ENCODE data around the gene B3GNT7.
"Not testable (repeated sequence)": the region's sequence is repeated elsewhere in the genome, so short reads cannot be mapped to it uniquely, and the experiment has no call there.

B3GNT7 gene

GRCh38 chr2:231395188-231396057 lies at the start of gene B3GNT7:
Gene B3GNT7, plus strand, starts transcription at chr2:231395710. Its CDS starts 94 bp downstream, at chr2:231395804.
- no peak for DNase-seq (ENCODE audit: low spot score)

- DNase-seq (ENCODE audit: low spot score): no peak
Observed at GRCh38 chr2:231347081-231347480, 48.4 kb upstream of the B3GNT7 start.

GRCh38 chr2:231347638-231348037 lies 47.9 kb upstream of the B3GNT7 start:
- DNase-seq (ENCODE audit: low spot score): no peak

GRCh38 chr2:231348173-231348572 lies 47.3 kb upstream of the B3GNT7 start:
- no peak for DNase-seq (ENCODE audit: low spot score)

GRCh38 chr2:231348704-231349373 lies 46.7 kb upstream of the B3GNT7 start:
- no peak for DNase-seq (ENCODE audit: low spot score)

GRCh38 chr2:231349374-231349735 lies 46.2 kb upstream of the B3GNT7 start:
- not testable (repeated sequence) for DNase-seq (ENCODE audit: low spot score)

- no peak for DNase-seq (ENCODE audit: low spot score)
Observed at GRCh38 chr2:231351648-231352047, 43.9 kb upstream of the B3GNT7 start.

GRCh38 chr2:231353469-231353868 lies 42.0 kb upstream of the B3GNT7 start:
- DNase-seq (ENCODE audit: low spot score): no peak

GRCh38 chr2:231355508-231356465 lies 39.7 kb upstream of the B3GNT7 start:
- DNase-seq (ENCODE audit: low spot score): no peak

- DNase-seq (ENCODE audit: low spot score): no peak
Observed at GRCh38 chr2:231356466-231356844, 39.1 kb upstream of the B3GNT7 start.

- no peak for DNase-seq (ENCODE audit: low spot score)
Observed at GRCh38 chr2:231357048-231357447, 38.5 kb upstream of the B3GNT7 start.

GRCh38 chr2:231357931-231358330 lies 37.6 kb upstream of the B3GNT7 start:
- DNase-seq (ENCODE audit: low spot score): no peak

GRCh38 chr2:231359441-231359840 lies 36.1 kb upstream of the B3GNT7 start:
- DNase-seq (ENCODE audit: low spot score): no peak

GRCh38 chr2:231359948-231360347 lies 35.6 kb upstream of the B3GNT7 start:
- no peak for DNase-seq (ENCODE audit: low spot score)

GRCh38 chr2:231360401-231360800 lies 35.1 kb upstream of the B3GNT7 start:
- DNase-seq (ENCODE audit: low spot score): no peak

GRCh38 chr2:231360881-231361371 lies 34.6 kb upstream of the B3GNT7 start:
- DNase-seq (ENCODE audit: low spot score): no peak

GRCh38 chr2:231361701-231362554 lies 33.6 kb upstream of the B3GNT7 start:
- DNase-seq (ENCODE audit: low spot score): peak; percentile 7

- no peak for DNase-seq (ENCODE audit: low spot score)
Observed at GRCh38 chr2:231362555-231363184, 32.8 kb upstream of the B3GNT7 start.

- no peak for DNase-seq (ENCODE audit: low spot score)
Observed at GRCh38 chr2:231364061-231364460, 31.4 kb upstream of the B3GNT7 start.

GRCh38 chr2:231364961-231365810 lies 30.3 kb upstream of the B3GNT7 start:
- no peak for DNase-seq (ENCODE audit: low spot score)
